GM19372 (cell line): ENCODE results near the gene FAM163A.
A peak's percentile ranks its signal among the peaks of the same experiment; 100 is the strongest.

Source experiments
- ATAC-seq: cut with Tn5 transposase; IDR thresholded peaks from one replicate; pipeline ENCODE4 v1.9.1; 2021; ENCODE audit warnings: mild to moderate bottlenecking, low read depth, moderate library complexity; ENCODE audit not compliant: unreplicated experiment

Gene FAM163A

GRCh38 chr1:179812501-179813292 lies 69.6 kb downstream of the FAM163A start:
- no peak for ATAC-seq

- ATAC-seq = no peak
Measured at GRCh38 chr1:179813626-179814545, 70.8 kb downstream of the FAM163A start.

GRCh38 chr1:179814546-179814838 lies 71.4 kb downstream of the FAM163A start:
- peak; percentile 20 for ATAC-seq

GRCh38 chr1:179815641-179816040 lies 72.5 kb downstream of the FAM163A start:
- ATAC-seq = no peak

- ATAC-seq = no peak
Measured at GRCh38 chr1:179816196-179816960, 73.3 kb downstream of the FAM163A start.

- no peak for ATAC-seq
Measured at GRCh38 chr1:179817056-179817455, 74.0 kb downstream of the FAM163A start.

- ATAC-seq = no peak
Measured at GRCh38 chr1:179817789-179818188, 74.7 kb downstream of the FAM163A start.

- no peak for ATAC-seq
Measured at GRCh38 chr1:179818260-179818659, 75.2 kb downstream of the FAM163A start.

GRCh38 chr1:179818743-179819173 lies 75.7 kb downstream of the FAM163A start:
- ATAC-seq = no peak

GRCh38 chr1:179820226-179820970 lies 77.3 kb downstream of the FAM163A start:
- no peak for ATAC-seq

- no peak for ATAC-seq
Measured at GRCh38 chr1:179821524-179821923, 78.4 kb downstream of the FAM163A start.

GRCh38 chr1:179822065-179822464 lies 79.0 kb downstream of the FAM163A start:
- no peak for ATAC-seq

GRCh38 chr1:179823693-179824092 lies 80.6 kb downstream of the FAM163A start:
- ATAC-seq = no peak

- no peak for ATAC-seq
Measured at GRCh38 chr1:179824265-179824664, 81.2 kb downstream of the FAM163A start.

- ATAC-seq = no peak
Measured at GRCh38 chr1:179825206-179825605, 82.1 kb downstream of the FAM163A start.

- no peak for ATAC-seq
Measured at GRCh38 chr1:179825798-179826460, 82.8 kb downstream of the FAM163A start.

- no peak for ATAC-seq
Measured at GRCh38 chr1:179826626-179827280, 83.7 kb downstream of the FAM163A start.

- ATAC-seq = no peak
Measured at GRCh38 chr1:179828554-179829110, 85.5 kb downstream of the FAM163A start.

- no peak for ATAC-seq
Measured at GRCh38 chr1:179831225-179831624, 88.1 kb downstream of the FAM163A start.
